IMR-90 (cell line): ENCODE data around the gene APOBEC3B. TPM values are rescaled to one million over a fixed set of nuclear protein-coding genes. Genes with fewer than 3 reads are reported as not detected.

Experiments
- ATAC-seq: fragments of 200-7000 bp; cut with Tn5 transposase; 2 replicates; pipeline ENCODE4 v1.9.1; 2020; ENCODE audit warnings: low read depth, mild to moderate bottlenecking, moderate library complexity
- BruUV-seq: library from RNA; stranded (reverse); fragments of 400-500 nt; replicated peaks from 2 replicates; lab custom pipeline; 2021; lab: Mats Ljungman, UMichigan
- CTCF ChIA-PET: fragments of 300-600 bp; formaldehyde crosslinking; extraction: SDS; loops from one replicate; lab custom pipeline; 2021; ENCODE audit warnings: antibody characterized with exemption; lab: Yijun Ruan, JAX
- POLR2A ChIA-PET: fragments of 300-600 bp; sonication (Branson Sonifier 250); formaldehyde crosslinking; loops from one replicate; lab custom pipeline; 2022; ENCODE audit warnings: antibody characterized with exemption; ENCODE audit not compliant: unreplicated experiment; lab: Charles Lee
- DNase-seq: peaks from one replicate; pipeline ENCODE4 v3.0.0; 2013
- H2AFZ ChIP-seq: replicated peaks from 2 replicates; pipeline ENCODE3; 2013; ENCODE audit warnings: low read length, mild to moderate bottlenecking; ENCODE audit not compliant: poor library complexity
- H2AK5ac ChIP-seq: 2 replicates; pipeline ENCODE4 v1.6.1; 2013; ENCODE audit warnings: low read depth, low read length, inconsistent platforms
- H2AK9ac ChIP-seq: replicated peaks from 2 replicates; pipeline ENCODE3; 2013; ENCODE audit warnings: mild to moderate bottlenecking, low read depth, low read length, moderate library complexity; ENCODE audit not compliant: poor library complexity
- H2BK120ac ChIP-seq: 2 replicates; pipeline ENCODE4 v1.6.1; 2013; ENCODE audit warnings: low read depth, low read length, inconsistent platforms
- H2BK15ac ChIP-seq: 3 replicates; pipeline ENCODE4 v1.6.1; 2013; ENCODE audit warnings: low read depth, low read length, inconsistent platforms
- H2BK20ac ChIP-seq: 2 replicates; pipeline ENCODE4 v1.6.1; 2013; ENCODE audit warnings: low read depth, mild to moderate bottlenecking, inconsistent platforms, low read length, moderate library complexity
- H2BK5ac ChIP-seq: 2 replicates; pipeline ENCODE4 v1.6.1; 2013; ENCODE audit warnings: mild to moderate bottlenecking, low read depth, low read length, inconsistent platforms; ENCODE audit not compliant: poor library complexity, severe bottlenecking
- H3K14ac ChIP-seq: replicated peaks from 2 replicates; pipeline ENCODE4 v1.6.1; 2013; ENCODE audit warnings: low read depth, low read length, inconsistent platforms
- H3K18ac ChIP-seq: 2 replicates; pipeline ENCODE4 v1.6.1; 2013; ENCODE audit warnings: low read depth, low read length, control low read depth
- H3K23ac ChIP-seq: 2 replicates; pipeline ENCODE4 v1.6.1; 2013; ENCODE audit warnings: low read depth, low read length, inconsistent platforms
- H3K27ac ChIP-seq: 2 replicates; pipeline ENCODE4 v1.5.1; 2013; ENCODE audit warnings: mild to moderate bottlenecking, control low read depth, low read length; ENCODE audit not compliant: insufficient read depth
- H3K27me3 ChIP-seq: 2 replicates; pipeline ENCODE4 v1.6.1; 2013; ENCODE audit warnings: low read length; ENCODE audit not compliant: control insufficient read depth, insufficient read depth
- H3K36me3 ChIP-seq: 2 replicates; pipeline ENCODE4 v1.6.1; 2013; ENCODE audit warnings: low read length, mixed read lengths; ENCODE audit not compliant: control insufficient read depth, insufficient read depth
- H3K4ac ChIP-seq: 2 replicates; pipeline ENCODE4 v1.6.1; 2013; ENCODE audit warnings: low read depth, low read length, inconsistent platforms
- H3K4me1 ChIP-seq: 2 replicates; pipeline ENCODE4 v1.6.1; 2013; ENCODE audit warnings: low read length, mixed read lengths; ENCODE audit not compliant: control insufficient read depth, insufficient read depth
- H3K4me2 ChIP-seq: 2 replicates; pipeline ENCODE4 v1.6.1; 2013; ENCODE audit warnings: low read depth, mild to moderate bottlenecking, control low read depth, low read length, moderate library complexity
- H3K4me3 ChIP-seq: 2 replicates; pipeline ENCODE4 v1.5.1; 2013; ENCODE audit warnings: low read depth, mild to moderate bottlenecking, control low read depth, low read length, moderate library complexity; ENCODE audit not compliant: insufficient read depth
- H3K56ac ChIP-seq: 2 replicates; pipeline ENCODE4 v1.6.1; 2013; ENCODE audit warnings: low read length, inconsistent platforms; ENCODE audit not compliant: insufficient read depth; ENCODE audit errors: extremely low read depth
- H3K79me1 ChIP-seq, 2 experiments: 2 replicates each; pipeline ENCODE4 v1.6.1; 2013; ENCODE audit warnings: low read length in 2 of 2, inconsistent platforms in 1 of 2, low read depth in 1 of 2
- H3K9ac ChIP-seq: 2 replicates; pipeline ENCODE4 v1.6.1; 2013; ENCODE audit warnings: low read depth, low read length, control low read depth
- H3K9me1 ChIP-seq: 2 replicates; pipeline ENCODE4 v1.6.1; 2013; ENCODE audit warnings: low read length, inconsistent platforms; ENCODE audit not compliant: insufficient read depth
- H3K9me3 ChIP-seq: 2 replicates; pipeline ENCODE4 v1.6.1; 2013; ENCODE audit warnings: low read length; ENCODE audit not compliant: control insufficient read depth, insufficient read depth
- H4K20me1 ChIP-seq: 2 replicates; pipeline ENCODE4 v1.6.1; 2013; ENCODE audit warnings: low read length, inconsistent platforms; ENCODE audit not compliant: insufficient read depth
- H4K5ac ChIP-seq: 2 replicates; pipeline ENCODE4 v1.6.1; 2013; ENCODE audit warnings: mild to moderate bottlenecking, low read depth, low read length, control low read depth
- H4K8ac ChIP-seq, 2 experiments: 2 replicates each; pipeline ENCODE4 v1.6.1; 2013; ENCODE audit warnings: low read depth in 2 of 2, low read length in 2 of 2, control low read depth in 1 of 2, inconsistent platforms in 1 of 2
- H4K91ac ChIP-seq: 2 replicates; pipeline ENCODE4 v1.6.1; 2013; ENCODE audit warnings: low read depth, low read length, inconsistent platforms; ENCODE audit not compliant: insufficient read depth
- BHLHE40 ChIP-seq: fragments of 150-350 bp; IDR thresholded peaks from 2 replicates; pipeline ENCODE4 v1.6.1; 2016; ENCODE audit warnings: mild to moderate bottlenecking, low read depth, low read length
- CEBPB ChIP-seq: IDR thresholded peaks from 2 replicates; pipeline ENCODE4 v1.6.1; 2012; ENCODE audit warnings: low read depth, low read length, improper control_type of control experiment
- CHD1 ChIP-seq: IDR thresholded peaks from 2 replicates; pipeline ENCODE4 v1.6.1; 2012; ENCODE audit warnings: low read depth, low read length, improper control_type of control experiment
- CTCF ChIP-seq: conservative IDR thresholded peaks from 2 replicates; pipeline ENCODE4 v1.5.1; 2012; ENCODE audit warnings: mild to moderate bottlenecking, low read depth, low read length, improper control_type of control experiment
- ELK1 ChIP-seq: fragments of 150-350 bp; IDR thresholded peaks from 2 replicates; pipeline ENCODE4 v1.6.1; 2016; ENCODE audit warnings: low read depth, mild to moderate bottlenecking, low read length, moderate library complexity, borderline replicate concordance
- FOS ChIP-seq: fragments of 150-350 bp; IDR thresholded peaks from 2 replicates; pipeline ENCODE4 v1.6.1; 2016; ENCODE audit warnings: low read depth, low read length
- MAFK ChIP-seq: IDR thresholded peaks from 2 replicates; pipeline ENCODE4 v1.6.1; 2012; ENCODE audit warnings: low read depth, low read length, improper control_type of control experiment
- MAZ ChIP-seq: IDR thresholded peaks from 2 replicates; pipeline ENCODE4 v1.6.1; 2012; ENCODE audit warnings: low read depth, mild to moderate bottlenecking, low read length, improper control_type of control experiment, moderate library complexity, borderline replicate concordance
- MXI1 ChIP-seq: IDR thresholded peaks from 2 replicates; pipeline ENCODE4 v1.6.1; 2012; ENCODE audit warnings: low read depth, mild to moderate bottlenecking, low read length, moderate library complexity, borderline replicate concordance
- NFE2L2 ChIP-seq: fragments of 150-350 bp; IDR thresholded peaks from 2 replicates; pipeline ENCODE4 v1.6.1; 2016; ENCODE audit warnings: low read depth, mild to moderate bottlenecking, low read length
- POLR2A ChIP-seq: IDR thresholded peaks from 2 replicates; pipeline ENCODE4 v1.6.1; 2012; ENCODE audit warnings: mild to moderate bottlenecking, low read depth, low read length
- RAD21 ChIP-seq: IDR thresholded peaks from 2 replicates; pipeline ENCODE4 v1.6.1; 2012; ENCODE audit warnings: low read length, improper control_type of control experiment
- RCOR1 ChIP-seq: IDR thresholded peaks from 2 replicates; pipeline ENCODE4 v1.6.1; 2012; ENCODE audit warnings: mild to moderate bottlenecking, low read length, improper control_type of control experiment; ENCODE audit not compliant: insufficient replicate concordance
- RFX5 ChIP-seq: IDR thresholded peaks from 2 replicates; pipeline ENCODE4 v1.8.0; 2012; ENCODE audit warnings: low read depth, mild to moderate bottlenecking, low read length, moderate library complexity
- SMC3 ChIP-seq: fragments of 150-350 bp; IDR thresholded peaks from 2 replicates; pipeline ENCODE4 v1.6.1; 2016; ENCODE audit warnings: low read depth, mild to moderate bottlenecking, antibody characterized with exemption, low read length, moderate library complexity
- USF2 ChIP-seq: fragments of 150-350 bp; IDR thresholded peaks from 2 replicates; pipeline ENCODE4 v1.6.1; 2017; ENCODE audit warnings: mild to moderate bottlenecking, antibody characterized with exemption, low read length, low read depth
- WGBS, 2 experiments: methylation state at CpG; one replicate each; pipeline versions ENCODE4 v1.1.5 to v1.1.7; 2013; ENCODE audit warnings: missing lambda C conversion rate in 2 of 2; ENCODE audit not compliant: insufficient read length in 1 of 2; ENCODE audit errors: extremely low coverage in 2 of 2; 5-methylcytosine and 5-hydroxymethylcytosine counted together
- dilution Hi-C: fragments of 300-500 bp; cut with HindIII; formaldehyde crosslinking; loops from one replicate; pipeline ENCODE4 v1.14.3; 2018; ENCODE audit warnings: low sequenced_read_pairs; ENCODE audit not compliant: unreplicated experiment
- in situ Hi-C: fragments of 300-500 bp; cut with MboI; formaldehyde crosslinking; loops from 3 replicates; pipeline ENCODE4 v1.14.3; 2019; ENCODE audit warnings: low sequenced_read_pairs, inconsistent platforms, mixed read lengths
- intact Hi-C: fragments of 100-400 bp; cut with micrococcal nuclease; formaldehyde crosslinking; loops from 2 replicates; pipeline ENCODE4 v1.10.0; 2022
- polyA plus RNA-seq, 3 experiments: library from polyadenylated mRNA; depleted of rRNA; stranded (reverse); fragments of >200 nt; gene quantifications; 2 replicates each; pipeline ENCODE4 v1.2.3, GENCODE V29; 2012; ENCODE audit warnings: low replicate concordance in 1 of 3
- total RNA-seq: library from RNA; depleted of rRNA; stranded (reverse); fragments of >200 nt; gene quantifications from 2 replicates; pipeline ENCODE4 v1.2.3, GENCODE V29; 2012

The APOBEC3B gene
- total and polyA plus RNA-seq, 2 of the 4 experiments (the other 2 are of a cell fraction): 17.6 to 34.2 TPM

GRCh38 chr22:38964306-38964705 lies 17.8 kb upstream of the APOBEC3B start:
- DNase-seq (no peak), ATAC-seq (no peak)
- Histone ChIP-seq H3K14ac (no peak overlapping the region), H3K18ac (no peak overlapping the region), H2BK120ac (no peak overlapping the region), H3K4ac (no peak overlapping the region), H2AK5ac (no peak overlapping the region), H2BK5ac (no peak overlapping the region), H3K9me1 (no peaks in the 10 kb centered on the region), H3K4me3 (no peak overlapping the region), H4K91ac (no peak overlapping the region), H3K9me3 (no peaks in the 10 kb centered on the region), H4K8ac (no peak overlapping the region), H3K4me1 (no peaks in the 10 kb centered on the region), H3K56ac (no peak overlapping the region), H2BK15ac (no peak overlapping the region), H3K36me3 (no peaks in the 10 kb centered on the region), H3K79me1 (no peaks in the 10 kb centered on the region), H3K4me2 (no peak overlapping the region), H3K27me3 (peaks cover 51% of the 10 kb centered on the region), H3K23ac (no peak overlapping the region), H4K5ac (no peak overlapping the region), H3K27ac (no peak overlapping the region), H3K9ac (no peak overlapping the region), H4K20me1 (no peaks in the 10 kb centered on the region; the same call in none of the 2 replicates), H2AFZ (no peak overlapping the region), H2AK9ac (no peak overlapping the region), H2BK20ac (no peak overlapping the region)
- intact Hi-C loops: no loop called here
- POLR2A ChIA-PET: no interaction called here
- WGBS, 2 experiments: no CpG with 5 or more reads among the region's 7 CpGs
- in situ Hi-C loops: no loop called here
- CTCF ChIA-PET: no interaction called here
- dilution Hi-C loops: no loop called here
- no TSS peak for BruUV-seq
- TF ChIP-seq RCOR1 (no peak), MXI1 (no peak), RFX5 (no peak), POLR2A (no peak), USF2 (no peak), MAZ (no peak), CEBPB (no peak), ELK1 (no peak), FOS (no peak), SMC3 (no peak), CHD1 (no peak), MAFK (no peak), RAD21 (no peak), CTCF (no peak), NFE2L2 (no peak), BHLHE40 (no peak)
